ENCODE results near the gene ADAMTS19.

DNA sequence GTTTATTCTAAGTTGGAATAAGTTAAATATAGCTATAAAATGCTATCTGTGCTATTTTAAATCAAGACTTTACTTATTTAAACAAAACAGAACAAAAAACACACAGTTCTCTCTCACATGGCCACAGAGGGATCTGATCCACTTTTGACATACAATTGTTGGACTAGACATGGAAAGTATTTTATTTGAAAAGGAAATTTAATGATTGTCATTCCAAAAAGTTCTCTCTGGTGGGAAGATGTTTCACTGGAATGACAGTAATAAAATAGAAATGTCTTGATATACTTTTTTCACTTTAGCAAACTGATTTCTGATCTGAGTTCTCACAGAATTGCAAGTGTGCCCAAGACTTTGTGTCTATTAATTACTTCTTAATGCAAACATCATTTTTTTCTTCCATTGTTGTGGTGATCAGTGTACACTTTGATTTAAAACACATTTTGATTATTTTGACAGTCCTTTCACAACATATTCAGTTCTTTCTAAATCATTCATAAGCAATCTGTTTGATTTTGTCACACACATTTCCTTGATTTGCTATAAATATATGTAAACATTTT, 257.7 kb downstream of the ADAMTS19 start:
- TF ChIP-seq GATA2 (IDR thresholded peaks at IDR 0.05; ENCODE audit: low read depth, low read length), result no peak
- no peak for TF ChIP-seq GATA3 (IDR thresholded peaks at IDR 0.05; ENCODE audit: low read depth, low read length)

Measured in SH-SY5Y (cell line).